ENCODE data around the gene GNAI3.

GNAI3 gene

DNA sequence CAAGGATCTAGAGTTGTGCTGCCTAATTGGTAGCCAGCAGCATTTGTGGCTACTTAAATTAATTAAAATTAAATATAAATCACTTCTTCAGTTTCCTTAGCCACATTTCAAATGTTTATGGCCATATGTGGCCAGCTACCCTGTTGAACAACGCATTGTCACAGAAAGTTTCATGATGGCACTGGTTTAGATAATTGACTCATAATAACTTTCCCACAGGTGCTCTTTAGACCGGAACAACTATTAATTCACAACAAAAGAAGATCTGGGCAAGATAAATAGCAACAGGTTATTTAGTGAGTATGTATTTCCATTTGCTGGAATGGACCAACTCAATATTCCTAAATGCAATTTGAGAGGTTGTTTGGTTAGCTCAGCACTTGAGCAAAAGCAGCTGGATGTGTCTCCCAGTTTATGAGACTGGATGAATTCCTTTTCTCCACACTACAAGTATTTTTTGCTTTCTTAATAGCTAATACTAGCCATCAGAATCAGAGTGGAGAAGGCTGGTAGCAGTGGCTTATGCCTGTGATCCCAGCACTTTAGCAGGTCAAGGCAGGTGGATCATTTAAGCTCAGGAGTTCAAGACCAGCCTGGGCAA, 35.2 kb upstream of the GNAI3 start:
- in situ Hi-C loops (cut with MboI; ENCODE audit: low sequenced_read_pairs), result no loop called here
- Histone ChIP-seq H3K36me3 (replicated peaks) (no peaks in the 10 kb centered on the region), H3K4me3 (no peak overlapping the region), H3K4me1 (peaks cover 8% of the 10 kb centered on the region), H3K27me3 (ENCODE audit: low read depth) (0 out of 2 replicates have a peak, but pooled peaks cover 2% of the 10 kb centered on the region), H3K9me3 (no peaks in the 10 kb centered on the region)
- DNase-seq (ENCODE audit: low spot score in 2 of 2), result no peak

DNA sequence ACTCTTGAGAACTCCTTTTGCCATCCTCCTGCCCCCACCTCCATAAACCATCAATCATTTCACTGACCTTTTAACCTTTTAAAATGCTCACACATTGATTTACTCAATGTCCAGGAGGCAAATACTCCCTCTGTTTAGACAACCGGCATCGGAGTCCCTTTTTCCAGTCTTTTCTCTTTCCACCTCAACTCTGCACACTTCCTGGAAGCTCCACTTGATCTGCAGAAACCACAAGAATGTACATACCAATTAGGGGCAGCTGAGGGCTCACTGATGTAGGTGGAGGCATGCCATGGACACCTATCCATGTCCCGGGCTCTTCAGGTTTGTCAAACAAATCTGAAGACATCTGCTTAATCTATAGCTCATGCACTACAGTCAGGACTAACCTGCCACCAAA, 33.6 kb upstream of the GNAI3 start:
- in situ Hi-C loops (cut with MboI; ENCODE audit: low sequenced_read_pairs), result no loop called here
- Histone ChIP-seq H3K27me3 (ENCODE audit: low read depth) (0 out of 2 replicates have a peak, but pooled peaks cover 2% of the 10 kb centered on the region), H3K4me3 (no peak overlapping the region), H3K4me1 (peaks cover 3% of the 10 kb centered on the region; the same call in 1 of the 2 replicates), H3K36me3 (replicated peaks) (no peaks in the 10 kb centered on the region), H3K9me3 (no peaks in the 10 kb centered on the region)
- no peak for DNase-seq (ENCODE audit: low spot score in 2 of 2)

DNA sequence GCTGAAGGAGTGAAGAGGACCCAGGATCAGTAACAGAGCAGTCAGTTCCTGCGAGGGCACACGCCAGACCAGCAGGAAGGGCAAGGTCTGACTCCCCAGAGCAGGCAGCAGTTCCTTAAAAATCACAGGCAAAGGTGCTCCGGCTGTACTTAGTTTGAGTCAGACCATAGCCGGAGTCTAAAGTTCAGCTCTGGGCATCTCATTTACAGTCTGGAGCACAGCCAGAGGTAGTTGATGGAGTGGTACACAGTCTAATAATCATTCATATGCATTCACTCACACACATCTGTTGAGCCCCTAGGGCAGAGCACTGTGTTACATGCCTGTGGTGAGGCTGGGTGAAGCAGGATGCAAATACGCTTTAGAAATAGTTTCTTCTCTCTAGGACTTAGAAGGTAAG, 31.5 kb upstream of the GNAI3 start:
- Histone ChIP-seq H3K36me3 (replicated peaks) (no peaks in the 10 kb centered on the region), H3K4me1 (no peaks in the 10 kb centered on the region), H3K9me3 (no peaks in the 10 kb centered on the region), H3K4me3 (no peak overlapping the region), H3K27me3 (ENCODE audit: low read depth) (0 out of 2 replicates have a peak, but pooled peaks cover 2% of the 10 kb centered on the region)
- no peak for DNase-seq (ENCODE audit: low spot score in 2 of 2)
- in situ Hi-C loops (cut with MboI; ENCODE audit: low sequenced_read_pairs), result no loop called here

DNA sequence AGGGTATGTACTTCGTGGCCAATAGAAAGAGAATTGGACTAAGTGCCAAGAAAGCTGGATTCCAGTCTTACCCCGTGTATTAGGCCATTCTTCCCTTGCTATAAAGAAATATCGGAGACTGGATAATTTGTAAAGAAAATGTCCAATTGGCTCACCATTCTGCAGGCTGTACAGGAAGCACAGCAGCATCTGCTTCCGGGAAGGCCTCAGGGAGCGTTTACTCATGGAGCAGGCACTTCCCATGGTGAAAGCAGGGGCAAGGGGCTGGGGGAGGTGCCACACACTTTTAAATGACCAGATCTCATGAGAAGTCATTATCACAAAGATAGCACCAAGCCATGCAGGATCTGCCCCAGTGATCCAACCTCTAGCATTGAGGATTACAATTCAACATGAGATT, 31.1 kb upstream of the GNAI3 start:
- in situ Hi-C loops (cut with MboI; ENCODE audit: low sequenced_read_pairs), result no loop called here
- DNase-seq (ENCODE audit: low spot score in 2 of 2), result no peak
- no peaks in the 10 kb centered on the region for H3K36me3 ChIP-seq (replicated peaks)
- no peaks in the 10 kb centered on the region for H3K9me3 ChIP-seq
- H3K27me3 ChIP-seq (ENCODE audit: low read depth), result 0 out of 2 replicates have a peak, but pooled peaks cover 2% of the 10 kb centered on the region
- no peaks in the 10 kb centered on the region for H3K4me1 ChIP-seq
- H3K4me3 ChIP-seq, result no peak overlapping the region

DNA sequence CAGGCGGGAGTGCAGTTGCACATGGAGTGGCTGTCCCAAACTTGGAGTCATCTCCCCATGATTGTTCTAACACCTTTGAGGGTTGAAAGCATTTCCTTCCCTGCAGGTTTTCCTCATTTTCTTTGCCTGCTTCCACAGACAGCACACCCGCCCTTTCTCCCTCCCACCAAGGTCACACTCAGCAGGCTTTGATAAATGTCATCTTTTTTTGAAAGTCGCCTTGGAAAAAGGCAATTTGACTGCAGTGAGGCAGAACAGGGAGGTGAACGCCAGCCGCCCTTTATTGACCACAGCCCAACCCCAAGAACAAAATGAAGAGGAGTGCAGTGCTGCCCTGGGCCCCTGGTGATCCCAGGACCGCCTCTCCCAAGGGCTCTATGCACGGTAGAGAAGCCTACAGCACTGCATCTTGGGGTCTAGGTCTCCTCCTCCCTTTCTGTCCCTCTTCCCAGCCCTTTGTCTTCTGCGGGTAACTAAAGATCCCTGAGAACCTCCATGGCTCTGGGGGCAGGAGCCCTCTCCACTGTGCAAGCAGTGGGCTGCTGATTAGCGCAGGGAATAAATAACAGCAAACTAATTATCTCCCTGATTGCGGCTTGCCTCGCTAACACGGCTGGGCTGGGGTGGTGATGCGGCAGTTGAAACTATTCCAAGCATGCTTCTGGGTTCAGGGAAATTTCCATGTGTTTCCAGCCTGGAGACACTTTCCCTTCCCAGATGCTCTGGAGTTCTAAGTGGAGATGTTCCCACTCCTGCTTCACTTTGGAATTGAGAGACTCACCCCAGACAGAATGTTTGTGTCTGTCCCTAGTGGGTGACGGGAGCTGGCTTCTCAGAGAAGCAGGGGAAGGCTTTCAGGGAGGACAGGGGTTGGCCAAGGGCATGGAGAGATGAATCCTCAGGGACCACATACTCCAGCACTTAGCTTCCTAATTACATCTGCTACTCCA, 27.1 kb upstream of the GNAI3 start:
- DNase-seq (ENCODE audit: low spot score in 2 of 2), result no peak
- no peaks in the 10 kb centered on the region for H3K4me1 ChIP-seq
- no peaks in the 10 kb centered on the region for H3K36me3 ChIP-seq (replicated peaks)
- H3K9me3 ChIP-seq, result no peaks in the 10 kb centered on the region
- H3K4me3 ChIP-seq, result no peak overlapping the region
- no peaks in the 10 kb centered on the region for H3K27me3 ChIP-seq (ENCODE audit: low read depth)
- in situ Hi-C loops (cut with MboI; ENCODE audit: low sequenced_read_pairs), result no loop called here

DNA sequence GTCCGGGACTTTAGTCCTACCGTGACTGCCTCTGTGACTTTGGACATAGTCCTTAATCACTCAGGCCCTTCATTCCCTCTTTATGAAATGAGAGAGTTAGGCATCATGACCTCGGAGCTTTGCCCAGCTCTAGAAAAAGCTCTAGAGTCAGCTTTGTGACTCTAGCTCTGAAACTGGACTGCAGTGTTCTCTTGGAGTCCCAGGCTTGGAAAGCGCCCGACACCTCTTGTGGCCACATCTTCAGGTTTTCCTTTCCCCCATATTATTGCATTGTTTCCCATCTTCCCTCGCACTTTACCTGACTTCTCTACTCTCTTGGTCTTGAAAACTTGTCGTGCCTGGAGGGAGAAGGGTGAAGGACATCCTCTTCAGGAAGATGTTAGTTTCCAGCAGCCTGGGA, 26.4 kb upstream of the GNAI3 start:
- no peak for DNase-seq (ENCODE audit: low spot score in 2 of 2)
- H3K4me3 ChIP-seq, result no peak overlapping the region
- in situ Hi-C loops (cut with MboI; ENCODE audit: low sequenced_read_pairs), result no loop called here
- H3K36me3 ChIP-seq (replicated peaks), result no peaks in the 10 kb centered on the region
- no peaks in the 10 kb centered on the region for H3K9me3 ChIP-seq
- no peaks in the 10 kb centered on the region for H3K4me1 ChIP-seq
- 0 out of 2 replicates have a peak, but pooled peaks cover 3% of the 10 kb centered on the region for H3K27me3 ChIP-seq (ENCODE audit: low read depth)

DNA sequence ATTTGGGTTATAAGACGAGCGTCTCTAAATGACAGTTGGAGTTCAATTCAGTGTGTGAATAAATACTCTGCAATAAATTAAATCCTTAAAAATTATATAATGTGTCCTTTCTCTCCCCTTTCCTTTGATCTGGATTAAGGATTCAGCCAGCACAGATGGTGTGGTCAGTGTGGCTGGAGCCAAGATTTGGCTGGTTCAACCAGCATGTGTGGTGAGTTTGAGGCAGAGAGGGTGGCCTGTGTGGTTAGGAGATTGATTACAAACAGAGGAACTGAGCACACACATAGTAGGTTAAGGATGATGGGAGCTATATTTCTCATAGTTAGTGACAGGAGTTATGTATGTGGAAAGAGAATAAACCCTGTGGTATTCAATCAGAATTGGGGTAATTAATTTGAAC, 24.7 kb upstream of the GNAI3 start:
- Histone ChIP-seq H3K4me1 (no peaks in the 10 kb centered on the region), H3K27me3 (ENCODE audit: low read depth) (0 out of 2 replicates have a peak, but pooled peaks cover 3% of the 10 kb centered on the region), H3K4me3 (no peak overlapping the region), H3K36me3 (replicated peaks) (no peaks in the 10 kb centered on the region), H3K9me3 (no peaks in the 10 kb centered on the region)
- no peak for DNase-seq (ENCODE audit: low spot score in 2 of 2)
- in situ Hi-C loops (cut with MboI; ENCODE audit: low sequenced_read_pairs), result no loop called here

DNA sequence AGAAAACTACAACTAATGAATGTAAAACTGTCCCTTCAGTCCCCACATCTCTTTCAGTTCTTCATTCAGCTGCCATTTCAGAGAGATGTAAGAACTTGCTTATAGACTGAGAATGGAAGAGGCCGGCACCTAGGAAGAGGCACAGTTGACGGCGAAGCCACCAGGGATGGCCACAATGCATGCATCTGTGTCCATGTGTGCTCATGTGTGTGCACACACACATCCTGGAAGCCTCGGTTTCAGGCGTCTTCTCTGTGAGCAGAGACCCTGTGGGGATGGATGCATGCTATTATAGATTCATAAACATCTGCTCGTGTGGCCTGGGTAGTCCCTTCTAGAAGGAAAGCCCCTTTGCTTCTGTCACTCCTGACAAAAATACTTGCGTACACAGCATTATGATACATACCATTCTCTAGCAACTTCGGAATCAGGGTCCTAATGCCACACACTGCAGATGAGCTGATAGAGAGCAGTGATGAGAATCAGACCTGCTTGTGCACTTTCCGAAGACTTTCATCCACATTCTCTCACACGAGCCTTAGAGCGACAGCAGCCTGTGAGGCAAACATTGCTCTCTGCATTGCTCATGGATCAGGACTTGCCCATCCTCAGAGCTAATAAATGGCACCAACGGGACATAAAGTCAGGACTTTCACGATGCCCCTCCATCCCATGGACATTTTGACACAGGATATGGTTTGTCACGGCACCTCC, 21.2 kb upstream of the GNAI3 start:
- in situ Hi-C loops (cut with MboI; ENCODE audit: low sequenced_read_pairs), result no loop called here
- Histone ChIP-seq H3K9me3 (no peaks in the 10 kb centered on the region), H3K36me3 (replicated peaks) (no peaks in the 10 kb centered on the region), H3K4me3 (no peak overlapping the region), H3K27me3 (ENCODE audit: low read depth) (0 out of 2 replicates have a peak, but pooled peaks cover 3% of the 10 kb centered on the region), H3K4me1 (peaks cover 3% of the 10 kb centered on the region; the same call in 1 of the 2 replicates)
- no peak for DNase-seq (ENCODE audit: low spot score in 2 of 2)

DNA sequence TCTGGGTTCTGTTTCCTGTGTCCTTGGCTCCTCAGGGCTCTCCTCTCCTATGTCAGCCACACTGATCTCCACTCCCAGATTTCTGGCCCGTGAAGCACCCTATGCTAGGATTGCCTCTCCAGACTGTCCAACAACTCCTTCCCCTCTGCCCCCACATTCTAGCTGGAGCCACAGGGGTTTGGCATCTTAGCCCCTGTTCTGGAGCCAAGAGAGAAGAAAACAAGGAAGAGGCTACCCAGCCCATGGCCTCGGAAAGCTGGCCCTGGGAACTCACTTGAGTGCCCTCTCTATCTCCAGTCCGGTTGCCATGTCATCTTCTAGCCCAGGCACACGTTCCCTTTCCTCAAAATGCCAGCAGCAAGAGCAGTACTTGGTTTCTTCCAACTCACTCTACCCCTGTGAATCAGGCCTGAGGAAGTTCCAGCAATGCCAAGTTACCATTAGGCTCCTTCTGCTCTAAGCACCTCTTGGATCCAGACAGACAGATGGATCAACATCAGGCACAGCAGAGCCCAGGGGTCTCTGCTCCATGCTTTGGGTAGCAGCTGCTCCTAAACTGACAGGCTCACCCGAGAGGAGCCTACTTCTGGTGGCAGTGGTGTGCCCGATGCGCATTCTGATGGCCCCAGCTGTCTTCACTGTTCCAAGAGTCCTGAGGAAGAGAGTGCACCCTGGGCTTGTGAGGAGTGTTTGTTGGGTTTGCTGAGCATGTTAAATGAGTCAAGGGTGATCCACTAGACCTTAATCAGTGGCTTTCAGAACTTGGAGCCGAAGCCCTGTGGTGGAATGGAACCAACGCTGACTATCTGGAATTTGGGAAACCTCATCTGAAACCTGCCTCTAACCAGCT, 20.3 kb upstream of the GNAI3 start:
- no peak for DNase-seq (ENCODE audit: low spot score in 2 of 2)
- Histone ChIP-seq H3K4me1 (peaks cover 8% of the 10 kb centered on the region), H3K27me3 (ENCODE audit: low read depth) (0 out of 2 replicates have a peak, but pooled peaks cover 3% of the 10 kb centered on the region), H3K36me3 (replicated peaks) (no peaks in the 10 kb centered on the region), H3K4me3 (no peak overlapping the region), H3K9me3 (no peaks in the 10 kb centered on the region)
- in situ Hi-C loops (cut with MboI; ENCODE audit: low sequenced_read_pairs), result no loop called here

DNA sequence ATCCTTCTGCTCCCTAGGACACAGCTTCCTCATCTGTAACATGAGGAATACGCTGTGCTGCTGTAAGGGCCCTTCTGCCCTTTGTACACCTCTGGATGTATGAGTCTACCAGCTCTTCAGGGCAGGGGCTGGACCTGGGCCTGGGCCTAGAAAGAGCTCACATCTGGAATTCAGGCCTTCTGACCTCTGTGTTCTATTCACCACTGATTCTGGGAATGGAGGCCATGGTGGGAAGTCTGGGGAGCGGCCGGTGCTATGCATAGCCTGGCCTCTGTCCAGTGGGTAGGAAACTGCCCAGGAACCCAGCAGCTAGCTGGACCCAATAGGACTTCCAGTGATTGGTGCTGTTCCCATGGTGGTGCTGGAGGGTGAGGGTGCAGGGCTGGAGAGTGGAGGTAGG, 19.7 kb upstream of the GNAI3 start:
- DNase-seq (ENCODE audit: low spot score in 2 of 2), result no peak
- Histone ChIP-seq H3K9me3 (no peaks in the 10 kb centered on the region), H3K27me3 (ENCODE audit: low read depth) (0 out of 2 replicates have a peak, but pooled peaks cover 3% of the 10 kb centered on the region), H3K4me3 (no peak overlapping the region), H3K4me1 (peaks cover 8% of the 10 kb centered on the region), H3K36me3 (replicated peaks) (no peaks in the 10 kb centered on the region)
- in situ Hi-C loops (cut with MboI; ENCODE audit: low sequenced_read_pairs), result no loop called here

DNA sequence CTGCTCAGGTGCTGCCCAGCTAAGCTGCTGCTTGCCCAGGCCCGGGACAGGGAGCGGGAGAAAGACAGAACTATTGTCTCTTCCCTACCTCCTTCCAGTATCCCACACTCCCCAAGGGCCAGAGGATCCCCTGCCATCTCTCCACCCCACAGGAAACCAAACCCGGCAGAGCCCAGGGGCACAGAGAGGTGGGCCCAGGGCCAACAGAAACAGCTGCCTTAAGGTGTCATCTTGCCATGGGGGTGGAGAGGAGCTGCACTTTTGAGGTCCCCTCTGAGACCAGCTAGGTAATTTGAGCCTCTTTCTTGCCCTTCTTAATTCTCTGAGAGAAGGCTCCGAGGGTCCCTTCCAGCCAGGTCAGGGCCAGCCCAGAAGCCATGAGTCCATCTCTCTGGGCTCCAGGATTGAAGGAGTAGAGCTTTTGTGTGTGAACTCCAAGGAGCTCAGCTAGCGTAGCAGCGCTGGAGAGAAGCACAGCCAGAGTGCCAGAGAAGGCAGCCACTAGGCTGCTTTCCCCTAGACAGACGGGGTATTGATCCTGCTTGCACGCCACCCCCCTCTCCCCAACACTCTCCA, 18.4 kb upstream of the GNAI3 start:
- H3K27me3 ChIP-seq (ENCODE audit: low read depth), result 0 out of 2 replicates have a peak, but pooled peaks cover 3% of the 10 kb centered on the region
- DNase-seq (ENCODE audit: low spot score in 2 of 2), result no peak
- H3K36me3 ChIP-seq (replicated peaks), result no peaks in the 10 kb centered on the region
- H3K9me3 ChIP-seq, result no peaks in the 10 kb centered on the region
- H3K4me1 ChIP-seq, result peaks cover 8% of the 10 kb centered on the region
- in situ Hi-C loops (cut with MboI; ENCODE audit: low sequenced_read_pairs), result loop anchor here (5.0 to 10.0 kb wide), 2 partner anchors 33 to 265 kb away; no protein-coding TSS in a partner anchor
- no peak overlapping the region for H3K4me3 ChIP-seq

DNA sequence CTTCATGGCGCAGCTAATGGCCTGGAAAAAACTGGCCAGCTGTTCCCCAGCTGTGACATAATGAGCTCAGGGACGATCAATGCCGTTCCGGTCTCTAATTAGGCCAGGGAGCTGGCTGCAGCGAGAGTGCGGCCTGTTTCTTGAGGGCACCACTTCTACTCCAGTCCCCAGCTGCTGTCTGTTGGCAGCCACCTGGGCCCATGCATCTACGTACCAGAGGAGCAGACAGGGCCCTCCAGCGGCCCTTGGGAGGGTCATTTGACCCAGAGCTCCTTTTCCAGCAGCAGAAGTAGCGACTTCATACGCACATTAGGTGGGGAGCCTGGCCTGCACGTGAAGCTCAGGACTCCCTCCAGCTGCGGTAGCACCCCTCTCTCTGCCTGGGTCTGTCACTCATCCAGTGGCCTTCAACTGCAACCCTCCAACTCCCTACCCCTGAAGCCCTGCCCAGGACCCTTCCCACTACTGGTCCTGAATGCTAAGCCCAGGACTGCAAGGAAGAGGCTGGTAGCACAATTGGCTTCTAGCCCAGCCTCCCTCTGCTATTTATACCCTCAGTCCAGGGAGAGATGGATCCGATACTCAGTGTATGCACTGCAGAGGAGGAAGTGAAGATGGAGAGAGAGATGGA, 17.8 kb upstream of the GNAI3 start:
- no peak for DNase-seq (ENCODE audit: low spot score in 2 of 2)
- Histone ChIP-seq H3K36me3 (replicated peaks) (no peaks in the 10 kb centered on the region), H3K4me1 (peaks cover 8% of the 10 kb centered on the region), H3K4me3 (no peak overlapping the region), H3K27me3 (ENCODE audit: low read depth) (0 out of 2 replicates have a peak, but pooled peaks cover 3% of the 10 kb centered on the region), H3K9me3 (no peaks in the 10 kb centered on the region)
- in situ Hi-C loops (cut with MboI; ENCODE audit: low sequenced_read_pairs), result loop anchor here (5.0 to 10.0 kb wide), 2 partner anchors 33 to 266 kb away; no protein-coding TSS in a partner anchor
